NCI-H146 treated with DMSO at 0.1 percent for 48 hours (cell line): ENCODE measurements around the gene MYO1C.
"Not testable (repeated sequence)": the region's sequence is repeated elsewhere in the genome, so short reads cannot be mapped to it uniquely, and the experiment has no call there.

ENCODE experiments used
- DNase-seq: peaks from one replicate; lab custom pipeline; 2025; ENCODE audit not compliant: unreplicated experiment; lab: John Stamatoyannopoulos, UW

MYO1C gene

DNA sequence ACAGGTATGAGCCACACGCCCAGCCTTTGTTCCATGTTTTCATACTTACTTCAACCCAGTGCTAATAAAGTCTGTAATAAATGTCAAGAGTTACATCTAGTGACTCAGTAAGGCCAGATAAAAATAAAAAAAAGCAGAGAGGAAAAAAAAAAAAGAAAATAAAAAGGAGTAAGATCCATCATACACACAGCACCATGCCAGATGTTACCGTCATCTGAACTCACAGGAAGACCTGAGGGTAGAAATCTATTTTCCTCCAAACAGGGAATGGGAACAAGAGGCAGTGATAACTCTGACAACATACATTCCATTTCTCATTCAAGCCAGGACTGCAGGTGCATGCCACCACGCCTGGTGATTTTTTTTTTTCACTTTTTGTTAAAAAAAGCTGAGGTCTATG is 57.2 kb downstream of the MYO1C start:
- DNase-seq, result no peak

DNA sequence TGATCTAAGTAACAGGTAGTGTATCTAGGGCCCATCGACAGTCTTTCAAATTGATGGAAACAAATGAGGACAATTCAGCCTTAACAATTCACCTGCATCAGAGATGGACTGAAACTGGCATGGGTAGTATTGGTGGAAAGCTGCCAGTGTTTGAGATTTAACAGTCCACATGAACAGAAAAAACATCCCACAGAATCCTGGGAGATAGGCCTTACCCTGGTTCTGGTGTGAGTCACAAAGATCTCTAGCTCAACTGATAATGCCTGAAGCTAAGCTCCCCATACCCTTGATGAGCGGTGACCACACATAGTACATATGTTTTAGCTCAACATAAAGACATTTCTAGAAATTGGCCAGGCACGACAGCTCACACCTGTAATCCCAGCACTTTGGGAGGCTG is 58.3 kb downstream of the MYO1C start:
- no peak for DNase-seq

DNA sequence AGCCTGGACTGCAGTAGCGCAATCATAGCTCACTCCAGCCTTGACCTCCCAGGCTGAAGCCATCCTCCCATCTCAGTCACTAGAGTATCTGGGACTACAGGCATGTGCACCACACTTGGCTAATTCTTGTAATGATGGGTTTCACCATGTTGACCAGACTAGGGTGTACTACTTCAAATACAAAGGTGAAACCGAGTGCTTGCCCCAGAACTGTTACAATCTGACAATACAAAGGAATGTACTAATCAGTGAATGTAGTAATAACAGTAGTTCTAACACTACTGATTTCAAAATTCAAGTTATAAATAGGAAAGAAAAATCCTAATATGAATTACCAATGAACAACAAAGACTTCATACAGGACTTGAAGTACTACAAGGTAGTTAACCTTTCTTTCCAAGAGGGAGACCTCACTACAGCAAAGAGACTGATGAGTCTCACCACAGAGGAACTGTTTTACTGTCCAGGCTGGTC is 60.8 kb downstream of the MYO1C start:
- no peak for DNase-seq

DNA sequence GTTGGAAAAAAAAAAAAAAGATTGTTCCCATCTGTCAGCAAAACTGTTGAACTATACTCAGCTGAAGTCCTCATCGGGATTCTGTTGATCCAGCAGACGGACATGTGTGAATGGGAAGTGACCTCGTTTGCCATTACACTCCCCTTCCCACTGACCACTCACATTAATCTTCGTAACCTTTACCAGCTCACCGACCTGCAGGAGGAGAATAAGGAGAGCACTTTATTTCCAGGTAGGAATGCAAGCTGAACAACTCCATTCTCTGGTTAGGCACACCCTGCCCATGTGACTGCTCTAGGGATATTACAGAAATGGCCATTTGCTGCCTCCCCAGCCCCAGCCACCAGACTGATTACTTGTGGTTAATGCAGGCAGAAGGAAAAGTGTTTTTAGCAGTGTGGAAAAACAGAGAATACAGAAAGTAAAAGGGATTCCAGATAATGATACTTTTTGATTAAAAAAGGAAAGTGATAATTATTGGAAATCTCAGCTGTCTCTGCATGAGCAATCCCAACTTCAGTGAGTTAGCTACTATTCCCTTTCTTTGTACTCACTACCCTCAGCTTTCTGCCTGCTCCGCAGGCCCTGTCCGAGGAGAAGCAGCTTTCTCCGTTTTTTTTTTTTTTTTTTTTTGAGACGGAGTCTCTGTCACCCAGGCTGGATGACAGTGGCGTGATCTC is 68.9 kb downstream of the MYO1C start:
- DNase-seq, result no peak

DNA sequence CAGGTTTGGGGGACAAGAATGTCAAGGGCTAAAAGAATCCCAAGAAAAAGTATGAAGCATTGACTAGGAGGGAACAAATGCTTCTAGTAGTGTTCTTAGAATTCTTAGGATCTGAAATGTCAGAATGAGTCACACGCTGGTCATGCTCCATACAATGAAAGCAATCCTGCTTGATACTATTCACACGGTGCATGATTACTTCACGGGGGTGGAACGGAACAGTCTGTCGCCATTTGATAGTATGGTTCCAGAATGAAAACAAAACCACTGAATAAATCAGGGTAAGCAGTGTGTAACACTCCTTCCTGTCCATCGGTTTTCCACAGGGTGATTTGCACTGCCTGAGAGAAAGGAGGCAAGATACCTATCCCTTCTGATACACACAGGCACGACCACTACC is 69.6 kb downstream of the MYO1C start:
- no peak for DNase-seq

DNA sequence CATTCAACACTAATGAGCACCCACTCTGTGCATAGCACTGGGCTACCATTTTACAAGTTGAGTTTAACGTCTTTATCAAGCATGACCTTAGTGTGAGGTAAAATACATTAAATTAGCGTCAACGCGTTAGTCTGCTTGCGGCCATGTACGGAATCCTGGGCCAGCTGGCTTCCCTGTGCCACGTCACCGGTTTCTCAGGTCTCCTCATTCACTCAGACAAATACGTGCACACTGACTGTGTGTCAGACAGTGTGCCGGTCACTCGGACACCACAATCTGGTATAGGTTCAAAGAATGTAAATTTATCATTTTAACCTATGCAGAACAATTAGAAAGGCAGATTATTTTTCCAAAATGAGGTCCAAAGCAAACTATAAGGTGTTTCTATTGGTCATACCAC is 71.0 kb downstream of the MYO1C start:
- no peak for DNase-seq

DNA sequence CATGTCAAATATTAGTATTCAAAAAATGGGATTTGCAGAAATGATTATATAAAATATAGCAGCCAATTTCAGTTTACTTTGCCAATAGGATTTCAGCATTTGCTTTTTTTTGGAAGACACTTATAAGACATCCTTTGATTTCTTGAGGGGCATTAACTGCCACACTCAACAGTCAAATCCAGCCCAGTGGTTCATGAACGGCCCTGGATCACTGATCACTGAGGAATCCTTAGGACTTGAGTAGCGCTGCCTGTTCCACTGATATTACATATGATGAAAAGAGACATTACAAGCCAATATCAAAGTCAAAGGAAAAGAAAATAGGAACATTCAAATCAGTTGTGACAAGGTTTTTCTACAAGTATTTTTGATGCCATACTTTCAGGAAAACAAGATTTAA is 71.5 kb downstream of the MYO1C start:
- no peak for DNase-seq

DNA sequence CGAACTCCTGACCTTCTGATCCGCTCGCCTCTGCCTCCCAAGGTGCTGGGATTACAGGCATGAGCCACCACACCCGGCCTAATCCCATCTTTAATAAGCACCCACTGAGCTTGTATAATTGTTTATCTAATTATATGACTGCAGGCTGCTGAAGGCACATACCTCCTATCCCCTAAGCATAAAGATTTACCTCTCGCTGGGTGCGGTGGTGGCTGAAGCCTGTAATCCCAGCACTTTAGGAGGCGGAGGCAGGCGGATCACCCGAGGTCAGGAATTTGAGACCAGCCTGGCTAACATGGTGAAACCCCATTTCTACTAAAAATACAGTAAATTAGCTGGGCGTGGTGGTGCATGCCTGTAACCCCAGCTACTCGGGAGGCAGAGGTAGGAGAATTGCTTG is 72.3 kb downstream of the MYO1C start:
- no peak for DNase-seq

DNA sequence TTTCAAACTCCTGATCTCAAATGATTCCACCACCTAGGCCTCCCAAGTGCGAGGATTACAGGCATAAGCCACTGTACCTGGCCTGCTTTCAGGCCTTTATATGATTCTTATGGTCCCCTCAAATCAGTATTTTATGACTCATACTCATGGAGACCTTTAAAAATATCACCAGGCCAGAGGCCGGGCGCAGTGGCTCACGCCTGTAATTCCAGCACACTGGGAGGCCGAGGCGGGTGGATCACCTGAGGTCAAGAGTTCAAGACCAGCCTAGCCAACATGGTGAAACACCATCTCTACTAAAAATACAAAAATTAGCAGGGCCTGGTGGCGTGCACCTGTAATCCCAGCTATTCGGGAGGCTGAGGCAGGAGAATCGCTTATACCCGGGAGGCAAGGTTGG is 74.0 kb downstream of the MYO1C start:
- not testable (repeated sequence) for DNase-seq

DNA sequence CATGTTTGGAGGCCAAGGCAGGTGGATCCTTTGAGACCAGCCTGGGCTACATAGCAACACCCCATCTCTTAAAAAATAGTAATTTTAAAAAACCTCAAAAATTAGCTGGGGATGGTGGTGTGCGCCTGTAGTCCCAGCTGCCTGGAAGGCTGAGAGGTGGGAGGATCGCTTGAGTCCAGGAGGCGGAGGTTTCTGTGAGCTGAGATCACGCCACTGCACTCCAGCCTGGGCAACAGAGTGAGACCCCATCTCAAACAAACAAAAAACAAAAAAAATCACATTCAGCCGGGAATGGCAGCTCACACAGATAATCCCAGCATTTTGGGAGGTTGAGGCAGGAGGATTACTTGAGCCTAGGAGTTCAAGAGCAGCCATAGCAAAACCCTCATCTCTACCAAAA is 76.1 kb downstream of the MYO1C start:
- no peak for DNase-seq

DNA sequence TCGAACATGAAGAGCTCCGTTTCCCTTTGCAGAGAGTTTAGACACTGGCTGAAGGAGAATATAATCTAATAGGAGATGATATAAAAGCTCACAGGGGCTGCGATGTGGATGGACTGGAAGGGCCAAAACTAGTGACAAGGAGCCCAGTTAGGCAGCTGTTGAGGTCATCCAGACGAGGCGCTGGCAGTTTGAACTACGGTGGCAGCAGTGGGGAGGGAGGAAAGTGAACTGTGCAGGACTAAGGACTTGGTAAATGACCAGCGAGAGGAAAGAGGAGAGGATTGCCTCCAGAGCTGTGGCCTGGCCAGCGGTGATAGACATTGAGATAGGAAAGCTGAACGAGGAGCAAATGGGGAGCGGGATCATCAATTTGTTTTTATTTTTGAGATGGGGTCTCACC is 77.9 kb downstream of the MYO1C start:
- no peak for DNase-seq
